GM19328 (cell line): ENCODE data around the gene MPV17L.
"Not testable (repeated sequence)": the region's sequence is repeated elsewhere in the genome, so short reads cannot be mapped to it uniquely, and the experiment has no call there.

Source experiments
- ATAC-seq: cut with Tn5 transposase; IDR thresholded peaks from one replicate; pipeline ENCODE4 v1.9.1; 2021; ENCODE audit warnings: mild to moderate bottlenecking, moderate library complexity; ENCODE audit not compliant: unreplicated experiment

The MPV17L gene

DNA sequence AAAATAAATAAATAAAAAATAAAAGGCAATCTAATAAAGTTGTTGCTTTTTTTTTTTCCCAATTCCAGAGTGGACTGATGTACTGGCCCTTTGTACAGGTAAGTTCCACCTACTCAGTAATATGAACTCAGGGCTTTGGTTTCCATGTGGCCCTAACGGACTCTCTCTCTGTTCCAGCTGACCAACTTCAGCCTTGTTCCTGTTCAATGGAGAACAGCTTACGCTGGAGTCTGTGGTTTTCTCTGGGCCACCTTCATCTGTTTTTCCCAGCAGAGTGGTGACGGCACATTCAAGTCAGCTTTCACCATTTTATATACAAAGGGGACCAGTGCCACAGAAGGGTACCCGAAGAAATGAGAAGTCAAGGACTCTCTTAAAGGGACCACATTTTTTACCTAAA, 12.2 kb downstream of the MPV17L start:
- ATAC-seq: not testable (repeated sequence)

DNA sequence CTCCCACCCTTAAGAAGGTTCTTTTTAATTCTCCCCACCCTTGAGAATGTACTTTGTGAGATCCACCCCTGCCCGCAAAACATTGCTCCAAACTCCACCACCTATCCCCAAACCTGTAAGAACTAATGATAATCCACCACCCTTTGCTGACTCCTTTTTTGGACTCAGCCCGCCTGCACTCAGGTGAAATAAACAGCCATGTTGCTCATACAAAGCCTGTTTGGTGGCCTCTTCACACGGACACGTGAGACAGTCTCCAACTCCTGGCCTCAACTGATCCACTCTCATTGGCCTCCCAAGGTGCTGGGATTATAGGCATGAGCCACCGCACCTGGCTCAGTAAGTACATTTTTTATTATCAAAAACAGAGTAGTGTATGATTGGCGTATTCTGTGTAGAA, 13.9 kb downstream of the MPV17L start:
- ATAC-seq: not testable (repeated sequence)

DNA sequence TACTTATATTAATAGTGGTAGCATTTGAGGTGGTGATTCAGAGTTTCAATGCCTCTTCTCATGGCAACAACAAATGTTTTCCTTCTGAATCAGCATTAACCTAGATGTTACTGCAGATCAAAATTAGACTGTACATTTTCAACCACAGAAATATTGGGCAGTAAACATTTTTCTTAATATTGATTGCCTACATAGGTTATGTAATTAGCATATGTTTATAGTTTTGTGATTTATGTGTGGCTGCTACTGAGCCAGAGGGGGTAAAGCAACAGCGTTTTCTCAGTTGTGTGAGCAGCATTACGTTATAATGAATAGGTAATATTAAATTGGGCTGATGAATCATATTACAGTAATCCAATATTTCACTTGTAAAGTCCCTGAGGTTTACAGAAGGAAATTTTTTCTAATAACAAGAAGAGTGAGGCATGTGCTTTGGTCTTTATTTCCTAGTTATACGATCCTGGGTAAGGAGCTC, 20.0 kb downstream of the MPV17L start:
- no peak for ATAC-seq

DNA sequence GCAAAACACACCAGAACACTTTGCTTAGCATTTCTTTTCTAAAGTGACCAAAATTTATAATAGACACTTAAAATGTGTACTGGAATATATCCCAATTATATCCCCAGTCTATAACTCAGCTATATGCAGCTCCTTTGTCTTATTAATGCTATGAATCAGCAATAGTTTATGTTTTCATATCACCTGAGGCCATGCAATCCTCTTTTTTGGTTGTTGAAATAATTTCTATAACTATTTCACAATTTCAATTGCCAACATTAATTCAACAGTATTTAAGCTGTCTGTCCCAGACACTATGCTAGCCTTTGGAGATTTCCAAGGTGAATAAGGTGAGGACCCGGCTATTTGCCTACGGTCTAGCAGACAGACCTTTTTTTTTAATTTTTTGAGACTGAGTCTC, 21.6 kb downstream of the MPV17L start:
- no peak for ATAC-seq

DNA sequence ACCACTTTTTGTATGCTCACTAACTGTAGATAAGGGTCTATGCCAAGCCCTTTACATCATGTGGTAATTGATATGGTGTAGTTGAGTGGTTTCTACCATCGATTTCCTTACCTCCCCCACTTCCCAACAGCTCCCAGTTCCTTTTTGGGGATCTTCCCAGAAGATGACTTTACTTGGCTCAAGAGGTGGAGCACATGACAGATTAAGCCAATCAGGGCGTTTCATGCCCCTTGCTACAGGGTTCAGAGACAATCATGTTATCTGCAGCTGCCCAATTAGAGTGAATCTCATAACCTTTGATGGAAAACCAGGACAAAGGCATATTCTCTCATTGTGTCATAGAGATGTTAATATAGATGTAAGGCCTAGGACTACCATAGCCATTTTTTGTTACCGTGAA, 22.7 kb downstream of the MPV17L start:
- ATAC-seq: no peak

DNA sequence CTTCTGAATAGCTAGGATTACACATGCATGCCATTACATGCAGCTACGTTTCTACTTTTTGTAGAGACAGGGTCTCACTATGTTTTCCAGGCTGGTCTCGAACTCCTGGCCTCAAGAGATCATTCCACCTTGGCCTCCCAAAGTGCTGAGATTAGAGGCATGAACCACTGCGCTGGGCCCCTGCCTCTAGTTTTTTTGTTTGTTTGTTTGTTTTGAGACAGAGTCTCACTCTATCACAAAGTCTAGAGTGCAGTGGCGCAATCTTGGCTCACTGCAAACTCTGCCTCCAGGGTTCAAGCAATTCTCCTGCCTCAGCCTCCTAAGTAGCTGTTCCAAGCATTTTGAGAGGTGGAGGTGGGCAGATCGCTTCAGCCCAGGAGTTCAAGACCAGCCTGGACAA, 26.1 kb downstream of the MPV17L start:
- not testable (repeated sequence) for ATAC-seq

DNA sequence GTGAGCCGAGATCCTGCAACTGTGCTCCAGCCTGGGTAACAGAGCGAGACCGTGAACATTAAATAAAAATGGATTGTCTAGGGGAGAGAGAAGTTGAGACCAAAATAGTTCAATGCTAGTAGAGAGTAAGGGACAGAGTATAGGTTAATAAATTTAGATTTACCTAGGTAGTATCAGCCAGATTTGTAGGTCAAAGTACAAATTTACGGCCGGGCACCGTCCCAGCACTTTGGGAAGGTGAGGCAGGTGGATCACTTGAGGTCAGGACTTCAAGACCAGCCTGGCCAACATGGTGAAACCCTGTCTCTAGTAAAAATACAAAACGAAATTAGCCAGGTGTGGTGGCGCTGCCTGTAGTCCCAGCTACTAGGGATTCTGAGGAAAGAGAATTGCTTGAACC, 26.7 kb downstream of the MPV17L start:
- ATAC-seq: no peak

DNA sequence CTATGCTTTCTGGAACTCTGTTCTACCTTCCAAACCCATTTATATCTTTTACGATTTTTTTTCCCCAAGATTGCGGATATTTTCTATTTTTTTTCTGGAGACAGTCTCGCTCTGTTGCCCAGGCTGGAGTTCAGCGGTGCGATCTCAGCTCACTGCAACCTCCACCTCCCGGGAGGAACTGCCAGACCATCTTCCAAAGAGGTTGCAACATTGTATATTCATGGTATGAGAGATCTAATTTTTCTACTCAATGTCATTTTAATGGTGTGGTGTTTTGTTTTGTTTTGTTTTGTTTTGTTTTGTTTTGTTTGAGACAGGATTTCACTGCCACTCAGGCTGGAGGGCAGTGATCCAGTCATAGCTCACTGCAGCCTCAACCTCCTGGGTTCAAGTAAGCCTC, 30.3 kb downstream of the MPV17L start:
- no peak for ATAC-seq

DNA sequence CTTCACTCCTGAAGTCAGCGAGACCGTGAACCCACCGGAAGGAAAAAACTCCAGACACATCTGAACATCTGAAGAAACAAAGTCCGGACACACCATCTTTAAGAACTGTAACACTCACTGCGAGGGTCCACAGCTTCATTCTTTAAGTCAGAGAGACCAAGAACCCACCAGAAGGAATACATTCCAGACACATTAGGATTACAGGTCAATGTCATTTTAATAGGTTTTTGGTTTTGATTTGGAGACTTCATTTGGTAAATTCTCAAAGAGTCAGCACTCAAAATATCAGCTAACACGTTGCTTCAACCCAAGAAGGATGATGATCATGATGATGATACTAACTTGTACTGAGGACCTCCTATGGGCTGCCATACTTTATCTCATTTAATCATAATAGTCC, 31.2 kb downstream of the MPV17L start:
- ATAC-seq: no peak

DNA sequence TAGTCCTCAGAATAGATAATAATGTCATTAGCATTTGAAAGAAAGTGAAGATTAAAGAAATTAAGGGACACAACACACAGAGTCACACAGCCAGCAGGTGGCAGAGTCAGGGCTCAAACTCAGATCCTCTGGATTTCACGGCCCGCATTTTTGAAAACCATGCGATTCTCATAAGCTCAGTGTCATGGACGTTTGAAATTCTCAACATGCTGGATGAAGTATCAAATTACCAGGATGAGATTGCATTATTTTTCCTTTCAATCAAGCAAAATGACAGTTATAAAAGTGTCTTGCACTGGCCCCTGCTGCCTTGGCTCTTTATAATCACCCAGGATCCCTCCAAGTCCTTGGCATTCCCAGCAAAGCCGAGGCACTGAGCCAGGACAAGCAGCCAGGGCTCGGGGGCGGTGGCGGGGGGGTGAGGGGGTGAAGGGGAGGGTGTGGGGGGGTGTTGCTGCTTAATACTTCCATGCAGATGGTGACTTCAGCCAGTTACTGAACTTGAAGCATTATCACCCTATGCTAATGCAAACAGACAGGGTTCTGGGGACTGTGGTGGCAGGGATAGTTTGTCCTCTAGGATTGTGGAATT, 32.2 kb downstream of the MPV17L start:
- ATAC-seq: no peak

DNA sequence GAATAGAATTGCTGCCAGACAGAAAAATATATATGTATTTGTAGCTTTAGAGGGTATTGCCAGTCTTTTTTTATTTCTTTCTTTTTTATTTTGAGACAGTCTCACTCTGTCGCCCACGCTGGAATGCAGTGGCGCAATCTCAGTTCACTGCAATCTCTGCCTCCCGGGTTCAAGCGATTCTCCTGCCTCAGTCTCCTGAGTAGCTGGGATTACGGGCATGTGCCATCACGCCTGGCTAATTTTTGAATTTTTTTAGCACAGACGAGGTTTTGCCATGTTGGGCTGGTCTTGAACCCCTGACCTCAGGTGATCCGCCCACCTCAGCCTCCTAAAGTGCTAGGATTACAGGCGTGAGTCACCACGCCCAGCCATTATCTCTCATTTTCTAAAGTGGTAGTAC, 35.3 kb downstream of the MPV17L start:
- not testable (repeated sequence) for ATAC-seq

DNA sequence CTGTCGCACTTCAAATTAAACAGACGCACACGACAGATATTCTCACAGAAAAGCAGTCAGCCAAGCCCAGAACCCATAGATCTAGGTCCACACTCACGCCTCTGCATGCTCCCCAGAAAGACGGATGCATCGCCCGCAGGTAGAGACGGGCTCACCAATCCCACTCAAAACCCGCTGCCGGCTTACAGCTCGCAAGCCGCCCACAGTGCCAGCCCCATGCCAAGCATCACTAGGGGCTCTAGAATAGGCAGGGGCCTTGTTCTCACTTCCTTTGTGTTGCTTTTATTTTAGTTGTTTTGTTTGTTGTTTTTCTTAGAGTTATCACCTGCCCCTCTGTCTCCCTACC, 38.5 kb downstream of the MPV17L start:
- ATAC-seq: no peak

DNA sequence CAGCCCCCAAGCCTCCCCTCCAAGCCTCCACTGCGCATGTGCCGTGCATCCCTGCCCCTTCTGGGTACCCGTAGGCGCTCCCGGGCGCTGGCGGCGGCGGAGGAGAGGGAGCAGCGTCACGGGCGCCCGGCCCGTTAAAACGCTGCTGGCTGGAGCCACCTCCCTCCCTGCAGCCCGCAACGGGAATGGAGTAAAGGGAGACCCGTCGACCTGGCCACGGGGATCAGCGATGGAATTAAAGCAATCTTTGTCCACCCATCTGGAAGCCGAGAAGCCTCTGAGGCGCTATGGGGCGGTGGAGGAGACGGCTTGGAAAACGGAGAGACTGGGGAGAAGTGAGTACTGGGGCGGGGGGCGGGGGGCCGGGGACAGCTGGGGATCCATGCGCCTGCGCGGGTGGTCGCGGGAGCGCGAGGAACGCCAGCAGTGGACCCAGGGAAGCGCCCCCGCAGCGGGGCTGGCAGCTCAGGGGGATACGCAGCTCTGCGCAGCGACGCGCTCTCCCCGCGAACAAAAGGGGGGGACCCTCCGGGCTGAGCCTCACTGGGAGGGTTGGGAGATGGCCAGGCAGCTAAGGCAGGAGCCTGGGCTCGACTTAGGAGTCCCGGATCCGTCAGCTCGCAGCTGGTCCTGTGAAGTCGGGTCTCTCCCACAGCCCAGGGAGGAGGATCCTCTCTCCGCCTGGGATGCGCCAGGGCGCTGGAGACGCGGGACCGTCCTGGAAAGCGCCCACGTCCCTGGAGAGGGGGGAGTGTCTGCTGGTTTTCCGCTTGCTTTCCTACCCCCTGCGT, 39.1 kb downstream of the MPV17L start, which contains the start of gene BMERB1:
TSS of gene BMERB1 (plus strand) at position 164 of the 791 bp plus-strand sequence. CDS start at position 230, 66 bp downstream.
- no peak for ATAC-seq

DNA sequence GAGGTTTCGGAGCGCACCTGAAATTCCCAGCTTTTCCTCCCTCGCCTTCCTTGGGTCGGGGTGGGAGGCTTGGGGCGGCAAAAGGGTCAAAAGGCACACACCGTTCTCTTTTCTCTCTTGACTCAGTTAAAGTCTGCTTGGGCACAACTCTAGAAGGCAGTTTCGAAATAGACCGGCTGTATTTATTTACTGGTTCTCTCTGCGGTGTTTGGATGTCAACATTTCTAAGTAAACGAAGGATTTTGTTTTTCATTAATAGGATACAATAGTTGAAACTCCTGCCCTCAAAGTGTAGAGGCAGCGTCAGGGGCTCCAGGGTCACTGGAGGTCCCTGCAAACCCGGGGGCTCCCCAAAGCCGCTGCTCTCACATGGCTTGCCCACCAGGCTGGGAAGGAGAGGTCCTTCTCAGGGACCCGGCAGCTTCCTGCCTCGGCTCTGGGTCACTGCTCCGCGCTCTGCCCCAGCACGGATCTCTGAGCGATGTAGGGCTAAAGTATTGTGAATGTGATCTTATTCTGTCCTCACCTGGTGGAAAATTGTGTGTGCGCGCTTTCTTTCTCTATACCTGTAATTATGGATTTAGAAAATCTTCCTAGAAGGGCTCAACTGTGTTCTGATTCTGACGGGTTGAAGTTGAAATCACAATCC, 39.8 kb downstream of the MPV17L start:
- ATAC-seq: no peak

DNA sequence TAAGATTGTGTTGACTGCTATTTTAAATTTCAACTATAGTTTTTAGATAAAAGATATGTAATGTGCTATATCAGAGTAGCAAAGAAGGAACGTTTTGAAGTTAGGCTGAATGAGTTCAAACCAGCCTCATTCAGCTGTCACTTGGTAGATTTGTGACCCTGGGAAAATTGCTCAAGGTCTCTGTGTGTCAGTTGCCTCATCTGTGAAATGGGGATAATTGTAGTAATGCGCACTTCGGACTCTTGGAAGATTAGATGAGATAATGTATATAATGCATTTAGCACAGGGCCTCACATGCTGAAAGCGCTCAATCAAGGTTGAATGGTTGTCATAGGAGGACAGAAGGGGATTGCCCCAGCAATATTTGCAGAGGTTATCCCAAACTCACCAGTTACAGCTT, 43.5 kb downstream of the MPV17L start:
- no peak for ATAC-seq

DNA sequence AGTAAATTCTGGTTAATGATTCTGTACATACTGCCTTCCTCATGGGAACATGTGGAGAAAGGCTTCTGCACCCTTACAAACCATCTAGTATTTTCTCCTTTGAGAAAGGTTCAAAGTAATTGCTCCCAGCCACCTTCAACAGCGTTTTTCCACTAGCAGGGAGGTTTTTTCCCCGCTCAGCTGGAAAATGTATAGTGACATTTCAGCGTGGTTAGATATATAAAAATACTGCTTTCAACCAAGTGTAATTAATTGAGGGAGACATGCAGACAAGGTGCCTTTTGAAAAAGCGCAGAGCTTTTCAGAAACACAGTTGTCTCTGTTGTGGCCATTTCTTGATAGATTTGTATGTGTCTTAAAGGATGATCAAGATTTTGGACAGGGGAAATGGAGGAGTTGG, 44.0 kb downstream of the MPV17L start:
- ATAC-seq: no peak

DNA sequence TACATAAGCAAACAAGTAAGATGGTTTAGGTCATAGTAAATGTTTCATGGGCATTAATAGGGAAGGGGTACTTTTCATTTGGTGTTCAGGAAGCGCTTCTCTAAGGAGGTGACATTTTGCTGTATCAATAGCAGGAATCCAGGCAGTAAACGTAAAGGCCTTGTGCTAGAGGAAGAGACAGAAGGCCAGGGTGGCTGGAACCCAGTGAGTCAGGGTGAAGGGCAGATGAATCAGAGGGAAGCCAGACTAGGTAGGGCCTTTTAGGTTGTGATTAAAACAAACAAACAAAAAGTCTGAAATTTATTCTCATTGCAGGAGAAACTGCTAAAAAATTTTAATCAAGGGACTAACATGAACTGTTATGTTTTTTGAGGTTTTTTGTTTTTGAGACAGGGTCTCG, 45.3 kb downstream of the MPV17L start:
- no peak for ATAC-seq

DNA sequence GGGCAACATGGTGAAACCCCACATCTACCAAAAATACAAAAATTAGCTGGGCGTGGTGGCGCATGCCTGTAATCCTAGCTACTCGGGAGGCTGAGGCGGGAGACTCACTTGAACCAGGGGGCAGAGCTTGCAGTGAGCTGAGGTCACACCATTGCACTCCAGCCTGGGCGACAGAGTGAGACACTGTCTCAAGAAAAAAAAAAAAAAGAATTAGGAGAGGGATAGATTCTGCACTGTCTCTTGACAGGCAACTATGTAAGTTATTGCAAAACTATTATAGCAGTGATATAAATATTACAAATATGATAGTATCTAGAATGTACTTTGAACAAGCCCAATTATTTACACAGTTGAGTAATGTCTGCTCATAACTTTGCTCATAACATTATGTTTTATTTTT, 46.6 kb downstream of the MPV17L start:
- ATAC-seq: not testable (repeated sequence)

DNA sequence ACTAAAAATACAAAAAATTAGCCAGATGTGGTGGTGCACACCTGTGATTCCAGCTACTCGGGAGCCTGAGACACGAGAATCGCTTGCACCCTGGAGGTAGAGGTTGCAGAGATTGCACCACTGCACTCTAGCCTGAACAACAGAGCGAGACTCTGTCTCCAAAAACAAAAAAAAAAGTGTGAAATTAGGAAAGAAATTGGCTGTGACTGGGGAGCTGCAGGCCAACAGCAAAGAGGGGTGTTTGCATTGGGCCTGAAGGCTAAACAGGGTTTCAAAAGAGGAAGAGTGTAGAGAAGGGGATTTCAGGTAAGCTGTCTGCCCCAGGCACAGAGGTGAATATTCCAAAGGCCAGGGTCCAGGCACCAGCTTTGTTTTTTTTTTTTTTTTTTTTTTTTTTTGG, 48.2 kb downstream of the MPV17L start:
- ATAC-seq: no peak

DNA sequence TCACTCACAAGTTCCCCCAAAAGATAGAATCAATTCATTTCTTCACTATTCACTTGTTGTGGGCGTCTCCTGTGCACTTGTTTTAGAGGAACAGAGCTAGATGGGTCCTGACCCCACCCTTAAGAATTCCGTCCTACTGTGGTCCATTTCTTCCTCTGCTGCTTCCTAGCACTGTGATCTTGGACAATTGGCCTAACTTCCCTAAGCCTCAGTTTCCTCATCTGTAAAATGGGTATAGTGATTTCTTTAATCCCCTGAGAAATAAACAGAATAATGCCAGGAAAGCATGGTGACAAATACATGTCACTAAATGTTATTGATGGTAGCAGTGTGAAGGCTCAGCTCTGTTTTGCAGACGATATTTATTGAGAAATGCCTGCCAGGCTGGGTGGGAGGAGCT, 48.7 kb downstream of the MPV17L start:
- ATAC-seq: no peak

DNA sequence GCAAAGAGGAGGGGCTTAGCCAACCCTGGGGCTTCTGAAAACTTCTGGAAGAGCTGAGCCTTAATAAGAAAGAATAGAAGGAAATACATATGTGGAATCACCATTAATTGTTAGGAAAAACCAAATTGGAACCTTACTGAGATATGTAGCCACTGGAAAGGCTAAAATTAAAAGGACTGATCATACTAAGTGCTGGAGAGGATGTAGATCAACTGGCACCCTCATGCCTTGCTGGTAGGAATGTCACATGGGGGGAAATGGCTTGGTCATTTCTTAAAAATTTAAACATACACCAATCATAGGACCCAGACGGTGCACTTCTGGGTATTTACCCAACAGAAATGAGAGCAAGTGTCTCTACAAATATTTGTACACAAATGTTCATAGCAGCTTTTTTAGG, 49.9 kb downstream of the MPV17L start:
- ATAC-seq: no peak

DNA sequence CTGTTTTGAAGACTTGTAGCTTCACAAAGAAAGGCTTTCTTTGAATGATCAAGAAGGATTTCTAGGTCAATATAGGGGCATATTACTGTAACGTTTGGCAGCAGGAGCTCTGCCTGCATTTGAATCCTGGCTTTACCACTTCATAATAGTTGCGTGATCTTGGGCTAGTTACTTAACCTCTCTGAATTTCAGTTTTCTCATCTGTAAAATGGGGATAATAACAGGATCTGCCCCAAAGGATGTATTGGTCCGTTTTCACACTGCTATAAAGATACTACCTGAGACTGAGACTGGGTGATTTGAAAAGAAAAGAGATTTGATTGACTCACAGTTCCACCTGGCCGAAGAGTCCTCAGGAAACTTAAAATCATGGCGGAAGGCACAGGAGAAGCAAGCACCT, 51.3 kb downstream of the MPV17L start:
- ATAC-seq: no peak
